ENCODE measurements around the gene MANBA.
"Not testable (repeated sequence)": the region's sequence is repeated elsewhere in the genome, so short reads cannot be mapped to it uniquely, and the experiment has no call there.

Gene MANBA

DNA sequence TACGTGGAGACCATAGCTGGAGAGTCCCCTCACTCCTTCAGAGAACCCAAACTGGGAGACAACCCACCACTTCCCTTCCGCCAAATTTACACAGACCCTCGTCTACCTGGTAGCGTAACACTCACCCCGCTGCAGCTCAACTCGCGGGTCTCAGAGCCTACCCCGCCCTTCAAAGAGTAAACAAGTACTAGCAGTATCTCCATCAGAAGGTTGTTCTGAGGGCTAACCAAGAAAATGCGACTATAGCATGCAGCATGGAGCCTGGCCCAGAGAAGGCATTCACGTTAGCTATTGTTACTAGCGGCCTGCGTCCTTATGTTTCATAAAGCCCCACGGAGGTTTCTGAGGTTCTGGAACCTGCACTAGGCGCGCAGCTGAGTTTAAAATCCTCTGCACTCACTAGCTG is 531 bp upstream of the MANBA start:
- DNase-seq, result peak; percentile 58 to 60

DNA sequence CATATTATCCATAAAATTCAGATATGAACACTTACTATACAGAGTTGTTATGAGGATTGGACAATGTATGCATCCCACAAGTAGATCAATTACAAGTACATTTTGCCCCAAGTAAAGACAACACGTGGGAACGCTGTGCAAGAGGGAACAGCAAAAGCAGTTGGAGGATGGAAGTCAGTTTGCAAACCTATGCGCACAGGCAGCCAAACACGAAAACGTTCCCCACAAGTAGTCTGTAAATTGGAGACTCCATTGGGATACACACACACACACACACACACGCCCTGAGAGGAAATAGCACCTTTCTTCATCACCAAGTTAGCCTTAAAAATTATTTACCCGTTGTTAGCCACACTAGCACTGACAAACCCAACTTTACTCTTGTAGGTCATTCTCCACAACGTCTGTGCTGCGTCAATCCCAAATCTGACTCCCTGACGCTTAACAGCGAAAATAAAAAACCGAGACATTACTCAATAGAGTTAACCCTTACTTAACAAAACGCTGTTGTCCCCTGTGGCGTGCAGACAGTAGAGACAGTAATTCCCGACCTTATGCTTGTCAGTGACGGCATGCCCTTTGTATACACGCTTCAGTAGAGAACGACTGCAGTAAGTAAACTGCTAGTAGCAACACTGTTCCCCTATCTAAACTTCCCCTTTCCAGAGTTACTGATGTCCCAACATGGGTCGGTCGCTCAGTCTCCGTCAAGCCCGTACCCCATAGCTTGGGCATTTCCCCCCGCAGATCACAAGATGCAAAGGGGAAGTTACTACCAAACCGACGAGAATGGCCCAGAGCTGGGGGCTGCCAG is 730 bp downstream of the MANBA start:
- peak; percentile 13 to 70 for DNase-seq

DNA sequence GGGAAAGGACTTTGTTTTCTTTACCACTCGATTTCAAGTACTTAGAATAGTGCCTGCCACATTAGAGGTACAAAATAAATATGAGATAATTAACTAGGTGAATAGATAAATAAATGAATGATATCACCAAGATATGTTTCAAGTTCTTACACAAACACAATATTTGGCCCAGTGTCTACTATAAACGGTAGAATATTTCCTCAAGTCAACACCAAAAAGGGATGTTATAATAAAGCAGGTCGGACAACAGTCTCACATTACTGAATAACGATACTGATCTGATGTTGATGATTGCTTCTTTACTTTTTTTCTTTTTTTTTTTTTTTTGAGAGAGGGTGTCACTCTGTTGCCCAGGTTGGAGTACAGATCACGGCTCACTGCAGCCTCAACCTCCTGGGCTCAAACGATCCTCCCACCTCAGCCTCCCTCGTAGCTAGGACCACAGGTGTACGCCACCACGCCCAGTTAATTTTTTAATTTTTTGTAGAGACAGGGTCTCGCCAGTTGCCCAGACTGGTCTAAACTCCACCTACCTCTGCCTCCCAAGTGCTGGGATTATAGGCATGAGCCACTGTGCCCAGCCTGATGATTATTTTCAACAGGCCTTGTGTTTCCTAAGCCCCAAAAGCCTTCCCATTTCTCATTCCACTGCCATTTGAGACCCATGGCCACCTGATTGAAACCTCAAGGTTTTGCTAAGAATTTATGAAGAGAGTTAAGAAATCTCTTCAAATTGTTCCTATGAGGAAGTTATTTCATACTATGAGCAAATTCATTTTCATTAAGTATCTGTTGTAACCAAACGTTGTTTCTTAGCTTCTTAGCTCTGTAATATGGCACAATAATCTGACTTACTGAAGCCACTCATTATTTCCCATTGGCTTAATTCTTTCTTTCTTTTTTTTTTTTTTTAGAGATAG is 2.3 kb downstream of the MANBA start:
- no peak for DNase-seq

DNA sequence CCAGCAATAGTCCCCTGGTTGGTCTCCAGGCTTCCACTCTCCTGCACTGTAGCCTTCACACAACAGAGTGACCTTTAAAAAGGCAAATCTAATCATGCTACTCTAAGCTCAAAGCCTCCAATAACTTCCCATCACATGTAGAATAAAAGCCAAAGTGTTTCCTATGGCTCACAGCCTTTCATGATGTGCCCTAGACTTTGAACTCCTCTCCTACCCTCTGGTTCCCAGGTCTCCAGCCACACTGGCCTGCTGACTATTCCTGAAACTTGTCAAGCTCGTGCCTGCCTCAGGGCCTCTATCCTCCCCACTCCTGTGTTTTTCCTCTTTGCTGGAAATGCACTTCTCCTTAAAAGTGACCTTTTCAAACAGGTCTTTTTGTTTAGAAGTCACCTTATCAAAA is 3.1 kb downstream of the MANBA start:
- no peak for DNase-seq

DNA sequence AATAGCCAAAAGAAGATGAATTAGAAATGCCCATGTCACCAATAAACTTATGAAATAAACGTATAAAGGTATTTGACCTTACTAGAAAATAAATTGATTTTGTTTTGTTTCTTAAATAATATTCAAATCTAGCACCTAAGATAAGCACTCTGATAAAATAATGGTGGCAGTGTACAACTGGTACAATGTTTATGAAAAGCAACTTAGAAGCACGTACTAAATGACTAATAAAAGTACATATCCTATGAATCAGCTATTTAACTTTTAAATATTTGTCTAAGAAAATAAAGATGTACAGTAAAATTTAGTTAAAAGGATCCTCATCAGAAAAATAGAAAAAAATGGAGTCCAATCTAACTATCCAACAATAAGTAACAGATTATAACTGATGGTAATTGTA is 6.7 kb downstream of the MANBA start:
- no peak for DNase-seq

DNA sequence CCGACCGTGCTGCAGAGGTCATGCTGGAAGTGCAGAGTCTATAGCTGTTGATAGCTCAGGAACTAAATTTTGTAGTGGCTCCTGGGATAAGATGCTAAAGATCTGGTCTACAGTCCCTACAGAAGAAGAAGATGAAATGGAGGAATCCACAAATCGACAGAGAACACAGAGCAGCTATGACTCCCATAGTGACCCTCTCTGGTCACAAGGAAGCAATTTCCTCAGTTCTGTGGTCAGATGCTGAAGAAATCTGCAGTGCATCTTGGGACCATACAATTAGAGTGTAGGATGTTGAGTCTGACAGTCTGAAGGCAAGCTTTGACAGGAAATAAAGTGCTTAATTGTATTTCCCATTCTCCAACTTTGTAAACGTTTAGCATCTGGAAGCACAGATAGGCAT is 8.8 kb downstream of the MANBA start:
- DNase-seq, result no peak

DNA sequence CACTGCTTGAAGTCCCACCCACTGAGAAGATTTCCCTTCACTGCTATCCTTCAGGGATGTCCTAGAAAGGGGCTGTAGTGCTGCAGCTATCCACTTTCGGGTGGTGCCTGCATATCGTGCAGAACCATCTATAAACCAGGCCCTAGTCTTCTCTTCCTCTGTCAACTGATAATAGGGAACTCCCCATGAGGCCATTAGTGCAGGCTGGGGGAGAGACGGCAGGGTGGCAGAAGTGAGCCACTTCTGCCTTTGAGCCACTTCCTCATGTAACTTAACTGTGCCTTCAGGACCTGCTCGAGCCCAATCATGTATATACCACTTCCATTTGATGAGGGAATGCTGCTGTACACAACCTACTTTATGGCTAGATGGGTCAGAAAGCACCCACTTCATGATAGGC is 17.4 kb downstream of the MANBA start:
- not testable (repeated sequence) for DNase-seq

DNA sequence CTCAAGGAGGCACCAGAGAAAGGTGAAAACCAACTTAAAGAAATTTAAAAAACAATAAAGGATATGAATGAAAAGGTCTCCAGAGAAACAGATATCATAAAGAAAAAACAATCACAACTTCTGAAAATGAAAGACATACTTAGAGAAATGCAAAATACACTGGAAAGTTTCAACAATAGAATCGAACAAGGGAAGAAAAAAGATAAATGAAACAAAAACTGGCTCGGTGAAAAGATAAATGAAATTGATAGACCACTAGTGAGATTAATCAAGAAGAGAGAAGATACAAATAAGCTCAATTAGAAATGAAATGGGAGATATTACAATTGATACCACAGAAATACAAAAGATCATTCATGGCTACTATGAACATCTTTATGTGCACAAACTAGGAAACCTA is 22.0 kb downstream of the MANBA start:
- not testable (repeated sequence) for DNase-seq

DNA sequence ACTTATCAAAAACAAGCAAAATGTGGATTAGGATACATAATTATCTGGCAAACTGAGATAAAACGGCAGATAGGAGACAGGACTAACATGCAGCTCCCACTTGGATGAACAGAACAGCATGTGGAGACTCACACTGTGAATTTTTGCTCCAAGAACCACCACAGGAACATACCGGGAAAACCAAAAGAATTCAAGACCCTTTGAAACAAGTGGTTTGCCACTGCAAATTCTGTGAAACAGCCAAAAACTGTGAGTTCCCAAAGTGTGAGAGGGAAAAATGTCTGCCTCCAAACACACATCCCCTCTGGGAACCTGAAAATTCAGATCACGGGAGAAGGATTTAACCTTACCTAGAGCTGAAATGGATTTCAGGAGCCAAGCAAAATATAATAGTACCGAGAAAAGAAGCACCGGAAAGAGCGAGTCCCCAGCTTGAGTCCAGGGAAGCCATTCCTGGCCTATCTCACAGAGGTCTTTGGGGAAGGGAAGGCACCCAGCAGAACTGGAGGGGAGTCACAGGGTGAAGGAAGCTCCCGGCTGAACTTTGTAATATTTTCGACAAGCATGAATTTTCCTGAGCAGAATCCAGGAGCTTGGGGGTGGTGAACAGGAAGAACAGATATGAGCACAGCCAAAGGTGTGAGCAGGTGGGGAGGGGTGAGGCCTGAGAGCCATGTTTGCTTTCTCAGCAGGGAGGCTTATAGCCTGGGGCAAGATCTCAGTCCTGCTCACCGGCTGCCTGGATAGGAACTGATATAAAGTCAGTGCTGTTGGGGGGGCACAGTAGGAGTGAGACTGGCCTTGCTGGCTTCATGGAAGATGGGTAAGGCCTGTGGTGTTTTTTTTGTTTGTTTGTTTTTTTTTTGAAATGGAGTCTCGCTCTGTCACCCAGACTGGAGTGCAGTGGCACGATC is 23.9 kb downstream of the MANBA start:
- DNase-seq, result no peak

DNA sequence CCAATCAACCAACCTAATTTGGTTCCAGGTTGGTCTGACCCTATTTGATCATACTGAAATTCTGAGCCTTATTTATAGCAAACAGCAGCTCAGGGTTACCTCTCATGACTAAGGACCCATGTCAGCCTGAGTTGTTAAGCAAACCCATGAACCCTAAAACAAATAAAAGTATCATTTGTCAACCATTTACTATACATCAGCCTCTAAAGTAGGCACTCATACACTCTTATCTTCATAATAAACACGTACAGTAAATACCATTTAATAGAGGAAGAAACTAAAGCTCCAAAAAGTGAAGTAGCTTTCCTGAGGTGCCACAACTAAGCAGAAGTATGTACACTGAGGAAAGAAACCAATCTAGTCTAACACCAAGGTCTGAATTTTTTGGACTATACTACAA is 25.2 kb downstream of the MANBA start:
- DNase-seq, result no peak

DNA sequence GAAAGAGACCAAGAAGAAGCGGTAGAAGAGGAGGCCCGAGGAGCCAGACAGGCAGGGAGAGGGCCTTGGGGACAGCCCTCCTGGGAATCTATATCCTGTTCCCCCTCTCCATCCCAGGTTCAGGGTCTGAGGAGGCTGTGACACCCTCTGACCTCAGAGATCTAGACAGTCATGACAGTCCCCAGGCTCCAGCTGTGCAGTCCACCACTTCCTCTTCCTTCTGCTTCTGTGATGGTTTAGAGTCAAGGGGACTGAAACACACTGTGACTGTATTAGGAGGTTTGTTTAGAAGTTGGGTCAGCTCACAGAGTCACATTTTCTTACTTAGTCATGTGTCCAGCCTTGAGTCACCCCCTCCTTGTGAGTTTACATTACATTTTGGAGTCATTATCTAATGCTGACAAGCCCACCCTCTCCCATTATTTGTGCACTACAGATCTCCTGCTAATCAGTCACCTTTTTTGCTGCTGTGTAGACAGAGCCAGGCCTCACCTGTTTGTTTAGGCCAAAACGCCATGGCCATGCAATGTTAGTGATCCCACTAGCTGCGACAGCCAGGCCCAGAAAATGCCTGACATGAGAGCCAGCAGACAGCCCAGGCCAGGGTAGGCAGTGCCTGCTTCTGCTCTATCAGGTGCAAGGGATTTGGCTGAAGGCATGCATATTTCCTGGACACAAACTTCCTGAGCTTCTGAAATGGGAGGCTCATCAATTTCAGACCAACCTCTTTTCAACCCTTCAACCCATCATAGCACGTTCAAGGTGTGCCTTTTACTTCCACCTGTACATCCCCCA is 26.0 kb downstream of the MANBA start:
- no peak for DNase-seq

DNA sequence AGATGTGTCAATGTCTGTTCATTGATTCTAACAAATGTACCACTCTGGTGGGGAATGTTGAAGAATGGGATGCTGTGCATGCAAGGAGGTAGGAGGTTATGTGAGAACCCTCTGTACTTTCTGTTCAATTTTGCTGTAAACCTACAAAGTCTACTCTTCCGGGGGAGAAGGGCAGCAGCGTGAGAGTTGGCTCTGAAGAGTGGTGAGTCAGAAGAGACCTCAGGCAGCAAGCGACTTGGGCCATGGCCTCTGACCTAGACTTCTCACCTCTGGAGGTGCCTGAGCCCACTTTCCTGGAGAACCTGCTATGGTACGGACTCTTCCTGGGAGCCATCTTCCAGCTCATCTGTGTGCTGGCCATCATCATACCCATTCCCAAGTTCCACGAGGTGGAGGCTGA is 26.7 kb downstream of the MANBA start:
- no peak for DNase-seq

DNA sequence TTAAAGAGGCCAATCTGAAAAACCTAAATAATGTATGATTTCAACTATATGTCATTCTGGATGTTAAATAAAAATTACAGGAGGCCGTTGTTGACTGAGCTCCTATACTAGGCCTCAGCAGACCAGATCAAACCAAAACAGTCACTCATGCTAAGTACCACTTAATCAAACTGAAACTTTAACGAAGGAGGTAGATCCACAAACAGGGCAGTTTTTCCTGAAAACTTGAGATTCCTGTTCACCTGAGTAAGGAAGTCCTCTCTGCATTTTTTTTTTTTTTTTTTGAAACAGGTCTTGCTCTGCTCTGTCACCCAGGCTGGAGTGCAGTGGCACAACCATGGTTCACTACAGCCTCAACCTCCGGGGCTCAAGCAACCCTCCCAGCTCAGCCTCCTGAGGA is 27.7 kb downstream of the MANBA start:
- no peak for DNase-seq

DNA sequence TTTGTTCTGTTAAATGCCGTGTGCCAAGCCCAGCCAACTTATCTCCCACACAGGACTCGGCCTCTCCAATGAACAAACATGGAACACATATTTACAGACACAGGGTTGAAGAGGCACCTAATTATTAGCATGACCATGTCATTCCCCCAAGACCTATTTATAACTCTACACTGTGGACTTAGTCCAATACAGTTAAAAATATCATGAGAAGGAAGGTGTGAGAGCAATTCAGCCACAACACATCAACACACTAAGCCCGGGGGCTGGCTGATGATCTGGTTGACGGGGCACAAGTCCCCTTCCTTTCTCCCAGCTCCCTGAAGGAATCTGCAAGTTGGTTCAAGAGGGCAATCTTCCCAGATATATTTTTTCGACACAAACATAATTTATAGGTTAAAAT is 28.1 kb downstream of the MANBA start:
- no peak for DNase-seq

DNA sequence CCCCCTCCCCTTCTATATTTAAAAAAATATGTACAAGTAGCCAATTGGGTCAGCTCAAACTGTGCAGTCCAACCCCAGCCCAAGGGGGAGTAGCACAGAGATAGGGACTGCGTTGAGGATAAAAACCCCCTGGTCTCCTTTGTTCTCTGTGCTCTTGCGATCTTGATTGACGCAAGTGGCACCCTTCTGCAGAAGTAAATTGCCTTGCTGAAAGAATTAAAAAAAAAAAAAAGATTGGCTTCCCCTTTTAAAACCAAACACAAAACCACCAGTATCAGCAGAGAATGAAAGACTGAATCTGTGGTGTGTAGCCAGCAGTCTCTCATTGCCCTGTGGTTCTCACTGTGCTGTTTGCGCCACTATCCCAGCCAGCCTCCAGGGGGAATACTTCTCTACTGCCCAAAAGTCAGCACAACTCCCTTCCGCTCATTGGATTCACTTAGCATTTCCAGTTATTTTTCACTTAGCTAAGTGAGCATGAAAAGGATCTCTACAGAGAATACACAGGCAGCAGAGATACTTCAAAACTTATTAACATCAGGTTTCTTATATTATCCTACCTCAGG is 29.7 kb downstream of the MANBA start:
- no peak for DNase-seq

DNA sequence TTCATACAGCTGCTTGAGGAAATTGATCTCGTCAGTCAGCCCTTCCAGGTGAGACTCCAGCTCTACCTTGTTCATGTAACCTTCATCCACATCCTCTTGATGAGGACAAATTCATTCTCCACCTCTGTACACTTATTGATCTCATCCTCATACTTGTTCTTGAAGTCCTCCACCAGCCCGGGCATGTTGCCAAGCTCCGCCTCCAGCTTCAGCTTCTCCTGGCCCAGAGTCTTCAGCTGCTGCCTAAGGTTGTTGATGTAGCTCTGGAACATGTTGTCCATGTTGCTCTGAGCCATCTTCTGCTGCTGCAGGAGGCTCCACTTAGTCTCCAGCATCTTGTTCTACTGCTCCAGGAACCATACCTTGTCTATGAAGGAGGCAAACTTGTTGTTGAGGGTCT is 31.3 kb downstream of the MANBA start:
- DNase-seq, result not testable (repeated sequence)

DNA sequence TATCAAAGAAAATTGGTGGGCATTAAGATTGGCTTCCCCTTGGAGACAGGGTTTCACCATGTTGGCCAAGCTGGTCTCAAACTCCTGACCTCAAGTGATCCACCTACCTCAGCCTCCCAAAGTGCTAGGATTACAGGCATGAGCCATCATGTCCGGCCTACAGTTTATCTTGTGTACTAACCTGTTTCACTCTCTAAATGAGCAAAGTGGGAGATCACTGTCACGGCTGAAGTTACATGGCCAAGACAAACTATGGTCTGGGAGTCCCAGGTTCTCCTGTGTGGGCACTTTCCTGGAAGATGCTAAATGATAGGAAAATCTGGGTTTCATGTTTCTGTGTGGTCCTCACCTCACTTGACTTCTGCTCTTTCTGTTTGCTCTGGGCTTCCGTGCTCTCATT is 33.8 kb downstream of the MANBA start:
- not testable (repeated sequence) for DNase-seq

DNA sequence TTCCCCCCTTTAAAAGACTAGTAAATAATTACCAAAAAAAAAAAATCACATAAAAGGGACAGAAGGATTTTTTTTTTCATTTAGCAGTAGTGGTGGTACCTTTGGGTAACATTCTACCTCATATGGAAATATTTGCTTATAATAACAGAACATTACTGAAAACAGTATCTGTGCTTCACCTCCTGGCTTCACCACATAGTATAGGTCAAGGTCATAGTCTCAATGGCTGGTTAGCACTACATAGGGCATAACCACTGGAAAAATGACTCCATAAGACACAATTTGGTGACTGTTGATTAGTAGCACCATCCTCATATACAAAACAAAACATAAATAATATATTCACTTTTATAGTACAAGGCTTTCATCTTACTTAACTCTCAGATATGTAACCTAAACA is 34.7 kb downstream of the MANBA start:
- DNase-seq, result no peak

DNA sequence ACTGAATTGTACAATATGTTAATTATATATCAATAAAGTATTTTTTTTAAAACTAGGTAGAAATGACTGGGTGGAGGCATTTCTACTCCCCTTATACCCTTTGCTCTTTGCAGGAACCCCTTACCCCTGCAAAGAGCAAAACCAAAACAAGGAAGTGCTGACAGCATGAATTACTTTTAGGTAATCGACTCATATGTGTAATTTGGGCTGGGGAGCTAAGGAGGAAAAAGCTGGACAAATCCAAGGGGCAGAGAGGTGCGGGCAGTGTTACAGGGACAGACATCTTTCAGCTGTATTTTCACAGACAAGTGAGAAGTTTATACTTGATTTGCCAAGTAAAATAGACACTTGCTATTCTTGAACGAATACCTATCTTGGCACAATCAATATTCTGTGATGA is 35.5 kb downstream of the MANBA start:
- DNase-seq, result no peak

DNA sequence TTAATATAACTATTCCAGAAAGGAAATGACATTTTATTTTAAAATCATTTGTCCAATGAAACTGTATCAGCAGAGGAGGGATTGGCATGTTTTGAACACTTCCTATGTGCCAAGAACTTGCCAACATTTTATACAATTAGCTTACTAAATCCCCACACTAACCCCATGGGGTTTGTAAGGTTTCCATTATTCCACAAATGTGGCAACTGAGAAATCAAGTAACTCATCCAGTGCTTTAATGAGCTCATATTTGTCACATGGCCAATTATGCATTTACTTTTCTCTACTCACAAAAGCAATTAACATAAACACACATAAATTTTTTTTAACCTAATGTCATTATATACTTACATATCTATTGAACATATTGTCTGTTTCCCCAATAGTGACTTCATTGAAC is 37.3 kb downstream of the MANBA start:
- DNase-seq, result no peak

DNA sequence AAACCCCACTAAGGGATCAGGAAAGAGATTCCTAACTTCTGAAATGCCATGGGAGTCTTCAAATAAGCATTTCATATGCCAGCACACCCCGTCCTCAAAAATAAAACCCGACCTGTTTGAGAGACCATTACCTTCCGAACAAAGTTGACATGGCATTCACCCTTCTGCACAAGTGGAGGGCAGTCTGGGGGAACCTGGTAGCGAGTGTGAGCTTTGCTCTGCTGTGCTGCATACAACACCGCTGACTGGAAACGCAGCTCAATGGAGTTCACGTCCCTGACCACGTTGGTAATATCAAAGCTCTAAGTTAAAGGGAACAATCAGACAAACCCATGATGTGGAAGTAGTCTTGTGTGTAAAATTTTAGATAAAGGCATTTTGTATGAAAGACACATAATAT is 38.0 kb downstream of the MANBA start:
- DNase-seq, result no peak

All from hippocampal formation (tissue), 2 donors.